Measurements from ENCODE around the gene TRAF3IP3.
"Not testable (repeated sequence)": the region's sequence is repeated elsewhere in the genome, so short reads cannot be mapped to it uniquely, and the experiment has no call there.

The TRAF3IP3 gene

DNA sequence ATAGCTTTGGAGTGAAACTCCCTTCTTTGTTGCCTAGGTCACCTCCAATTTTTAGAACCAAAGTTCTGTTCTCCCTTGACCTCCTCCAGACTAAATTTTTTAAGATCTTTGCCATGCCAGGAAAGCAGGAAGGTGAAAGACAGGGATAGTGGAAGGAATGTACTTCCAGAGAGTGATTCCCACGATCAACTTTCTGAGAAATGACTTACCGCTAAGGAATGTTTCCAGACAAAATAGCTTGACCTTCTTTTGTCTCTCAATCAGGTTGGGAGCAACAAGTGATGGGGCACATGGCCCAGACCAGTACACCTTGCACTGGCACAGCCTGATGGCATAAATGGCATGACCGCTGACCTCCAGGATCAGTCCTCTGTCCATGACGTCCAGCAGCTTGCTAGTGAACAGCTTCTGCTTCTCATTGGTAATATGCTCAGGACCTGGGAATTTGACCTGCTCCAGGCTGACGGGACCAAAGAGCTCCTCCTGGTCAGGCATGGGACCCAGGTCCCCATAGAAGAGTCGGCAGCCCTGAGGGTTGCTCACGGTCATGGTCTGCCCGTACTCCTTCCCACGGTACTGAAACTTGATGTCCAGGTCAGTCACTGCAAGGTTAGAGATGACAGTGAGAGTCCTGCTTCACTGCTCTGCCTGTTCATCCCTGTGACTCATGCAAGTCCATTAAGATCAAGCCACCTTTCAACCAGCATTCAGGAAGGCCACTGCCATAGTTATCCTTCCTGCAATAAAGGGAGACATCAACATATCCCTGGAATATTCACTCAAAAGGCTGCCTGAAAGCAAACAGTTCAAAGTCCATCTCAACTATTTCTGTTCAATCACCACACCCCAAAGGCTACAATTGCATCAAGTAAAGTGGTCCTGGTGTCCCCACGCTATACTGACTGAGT is 34.7 kb downstream of the TRAF3IP3 start:
- ChIA-PET CTCF (interaction anchor here (1.1 to 1.7 kb wide), 2 partner anchors 32 to 35 kb away, joined by 3 to 4 read pairs; no protein-coding TSS in a partner anchor), POLR2A (no interaction called here)
- TF ChIP-seq, protein P1, sequence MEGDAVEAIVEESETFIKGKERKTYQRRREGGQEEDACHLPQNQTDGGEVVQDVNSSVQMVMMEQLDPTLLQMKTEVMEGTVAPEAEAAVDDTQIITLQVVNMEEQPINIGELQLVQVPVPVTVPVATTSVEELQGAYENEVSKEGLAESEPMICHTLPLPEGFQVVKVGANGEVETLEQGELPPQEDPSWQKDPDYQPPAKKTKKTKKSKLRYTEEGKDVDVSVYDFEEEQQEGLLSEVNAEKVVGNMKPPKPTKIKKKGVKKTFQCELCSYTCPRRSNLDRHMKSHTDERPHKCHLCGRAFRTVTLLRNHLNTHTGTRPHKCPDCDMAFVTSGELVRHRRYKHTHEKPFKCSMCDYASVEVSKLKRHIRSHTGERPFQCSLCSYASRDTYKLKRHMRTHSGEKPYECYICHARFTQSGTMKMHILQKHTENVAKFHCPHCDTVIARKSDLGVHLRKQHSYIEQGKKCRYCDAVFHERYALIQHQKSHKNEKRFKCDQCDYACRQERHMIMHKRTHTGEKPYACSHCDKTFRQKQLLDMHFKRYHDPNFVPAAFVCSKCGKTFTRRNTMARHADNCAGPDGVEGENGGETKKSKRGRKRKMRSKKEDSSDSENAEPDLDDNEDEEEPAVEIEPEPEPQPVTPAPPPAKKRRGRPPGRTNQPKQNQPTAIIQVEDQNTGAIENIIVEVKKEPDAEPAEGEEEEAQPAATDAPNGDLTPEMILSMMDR (IDR thresholded peaks at IDR 0.05; ENCODE audit: insufficient read depth, low read length, missing control alignments), result no peak
- no peak overlapping the region for H3K4me3 ChIP-seq (ENCODE audit: low read depth, low read length)
- no peak for DNase-seq (ENCODE audit: low read depth, low spot score)

DNA sequence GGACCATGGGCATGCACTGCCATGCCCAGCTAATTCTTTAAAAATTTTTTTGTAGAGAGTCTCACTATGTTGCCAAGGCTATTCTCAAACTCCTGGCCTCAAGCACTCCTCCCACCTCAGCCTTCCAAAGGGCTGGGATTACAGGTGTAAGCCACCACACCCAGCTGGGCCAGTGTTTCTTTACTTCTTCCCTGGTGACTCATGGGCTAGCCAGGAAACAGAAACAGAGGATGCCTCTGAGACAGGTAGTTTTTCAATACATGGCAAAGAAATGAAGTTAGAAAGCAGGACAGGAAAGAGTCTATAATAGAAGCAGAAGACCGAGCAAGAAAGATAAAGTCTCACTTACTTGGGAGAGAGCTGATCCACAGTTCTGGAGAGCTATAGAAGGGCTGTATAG is 36.1 kb downstream of the TRAF3IP3 start:
- POLR2A ChIA-PET, result no interaction called here
- TF ChIP-seq, protein P1 (IDR thresholded peaks at IDR 0.05; ENCODE audit: insufficient read depth, low read length, missing control alignments), result no peak
- CTCF ChIA-PET, result interaction anchor here (0.9 to 1.7 kb wide), 2 partner anchors 10 to 33 kb away, joined by 3 to 4 read pairs; no protein-coding TSS in a partner anchor
- no peak for DNase-seq (ENCODE audit: low read depth, low spot score)
- no peak overlapping the region for H3K4me3 ChIP-seq (ENCODE audit: low read depth, low read length)

DNA sequence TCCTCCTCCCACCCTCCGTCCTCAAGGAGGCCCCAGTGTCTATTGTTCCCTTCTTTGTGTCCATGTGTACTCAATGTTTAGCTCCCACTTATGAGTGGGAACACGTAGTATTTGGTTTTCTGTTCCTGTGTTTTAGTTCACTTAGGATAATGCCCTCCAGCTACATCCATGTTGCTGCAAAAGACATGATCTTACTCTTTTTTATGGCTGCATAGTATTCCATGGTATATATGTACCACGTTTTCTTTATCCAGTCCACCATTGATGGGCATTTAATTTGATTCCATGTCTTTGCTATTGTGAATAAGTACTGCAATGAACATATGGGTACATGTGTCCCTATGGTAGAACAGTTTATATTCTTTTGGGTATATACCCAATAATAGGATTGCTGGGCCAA is 37.9 kb downstream of the TRAF3IP3 start:
- CTCF ChIA-PET; H3K4me3 ChIP-seq (ENCODE audit: low read depth, low read length); DNase-seq (ENCODE audit: low read depth, low spot score); POLR2A ChIA-PET: not testable (repeated sequence)

DNA sequence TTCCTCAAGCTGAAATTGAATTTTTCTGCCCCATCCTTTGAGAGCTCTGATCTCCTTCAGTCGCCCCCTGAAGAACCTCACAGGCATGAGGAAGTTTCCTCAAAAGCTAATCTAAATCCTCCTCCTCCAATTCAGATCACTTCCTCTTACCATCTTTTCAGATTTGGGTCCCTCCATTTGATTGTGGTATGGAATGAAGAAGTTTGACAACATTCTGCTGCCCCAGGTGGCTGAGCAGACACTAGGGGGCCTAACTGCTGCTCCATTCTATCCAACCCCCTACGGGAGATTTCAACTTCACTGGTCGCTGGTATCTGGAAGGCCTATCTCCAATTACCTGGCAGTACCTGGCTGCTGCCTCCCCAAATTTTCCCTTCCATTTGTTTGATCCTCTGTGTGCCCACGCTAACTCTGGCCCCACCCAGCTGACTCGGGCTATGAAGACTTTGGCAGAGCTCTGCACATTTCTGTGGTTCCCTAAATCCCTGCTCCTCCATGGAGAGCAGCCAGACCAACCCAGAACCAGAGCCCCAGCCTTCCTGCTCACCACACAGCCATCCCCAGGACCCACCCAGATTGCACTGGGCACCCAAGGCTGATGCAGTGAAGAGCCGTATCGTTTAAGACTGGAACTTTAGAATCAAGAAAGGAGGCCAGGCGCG is 42.3 kb downstream of the TRAF3IP3 start:
- CTCF ChIA-PET, result interaction anchor here (0.8 to 1.4 kb wide), 5 partner anchors 11 to 25 kb away, joined by 3 to 4 read pairs (median 3); partner anchors contain the start of gene C1orf74
- TF ChIP-seq, protein P1 (IDR thresholded peaks at IDR 0.05; ENCODE audit: insufficient read depth, low read length, missing control alignments), result no peak
- no peak for DNase-seq (ENCODE audit: low read depth, low spot score)
- H3K4me3 ChIP-seq (ENCODE audit: low read depth, low read length), result no peak overlapping the region
- POLR2A ChIA-PET, result no interaction called here

DNA sequence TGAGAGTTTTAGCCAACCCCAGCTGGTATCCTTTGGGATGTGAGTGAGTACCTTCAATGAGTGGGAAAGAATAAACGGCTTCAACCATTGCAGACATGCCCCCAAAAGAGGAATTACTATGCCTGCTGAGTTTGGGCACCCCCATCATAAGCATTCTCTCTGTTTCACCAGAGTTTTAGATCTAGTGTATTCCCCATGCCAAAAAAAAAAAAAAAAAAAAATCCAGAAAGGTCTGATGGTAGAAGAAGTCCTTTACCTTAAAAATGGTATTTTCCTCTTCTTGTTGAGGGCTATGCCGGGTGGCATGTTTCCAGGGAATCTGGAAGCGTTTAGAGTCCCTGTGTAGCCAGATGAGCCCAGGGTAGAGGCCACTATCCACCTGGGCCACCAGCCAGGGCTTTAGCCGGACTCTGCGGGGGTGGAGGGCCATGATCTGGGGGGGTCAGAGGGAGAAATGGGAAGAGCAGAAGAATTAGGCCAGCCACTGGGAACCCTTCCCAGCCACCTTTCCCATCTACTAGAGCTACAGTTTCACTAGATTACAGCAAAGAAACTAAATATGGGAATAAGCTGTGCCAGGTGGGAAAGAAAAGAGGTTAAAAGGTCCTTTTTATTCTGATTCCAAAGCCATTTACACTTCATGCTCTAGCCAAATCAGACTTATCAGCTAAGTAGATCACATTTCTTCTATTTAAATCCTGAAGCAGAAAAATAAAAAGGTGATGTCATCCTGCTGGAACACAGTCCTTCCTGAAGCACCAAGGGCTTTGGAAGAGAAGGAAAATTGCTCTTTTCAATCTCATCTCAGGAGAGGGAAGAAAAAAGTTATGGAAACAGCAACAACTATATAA is 45.4 kb downstream of the TRAF3IP3 start:
- CTCF ChIA-PET, result interaction anchor here (1.2 to 4.0 kb wide), 3 partner anchors 11 to 53 kb away, joined by 3 to 31 read pairs (median 5); no protein-coding TSS in a partner anchor
- DNase-seq (ENCODE audit: low read depth, low spot score), result no peak
- TF ChIP-seq, protein P1 (IDR thresholded peaks at IDR 0.05; ENCODE audit: insufficient read depth, low read length, missing control alignments), result no peak
- H3K4me3 ChIP-seq (ENCODE audit: low read depth, low read length), result no peak overlapping the region
- POLR2A ChIA-PET, result no interaction called here

DNA sequence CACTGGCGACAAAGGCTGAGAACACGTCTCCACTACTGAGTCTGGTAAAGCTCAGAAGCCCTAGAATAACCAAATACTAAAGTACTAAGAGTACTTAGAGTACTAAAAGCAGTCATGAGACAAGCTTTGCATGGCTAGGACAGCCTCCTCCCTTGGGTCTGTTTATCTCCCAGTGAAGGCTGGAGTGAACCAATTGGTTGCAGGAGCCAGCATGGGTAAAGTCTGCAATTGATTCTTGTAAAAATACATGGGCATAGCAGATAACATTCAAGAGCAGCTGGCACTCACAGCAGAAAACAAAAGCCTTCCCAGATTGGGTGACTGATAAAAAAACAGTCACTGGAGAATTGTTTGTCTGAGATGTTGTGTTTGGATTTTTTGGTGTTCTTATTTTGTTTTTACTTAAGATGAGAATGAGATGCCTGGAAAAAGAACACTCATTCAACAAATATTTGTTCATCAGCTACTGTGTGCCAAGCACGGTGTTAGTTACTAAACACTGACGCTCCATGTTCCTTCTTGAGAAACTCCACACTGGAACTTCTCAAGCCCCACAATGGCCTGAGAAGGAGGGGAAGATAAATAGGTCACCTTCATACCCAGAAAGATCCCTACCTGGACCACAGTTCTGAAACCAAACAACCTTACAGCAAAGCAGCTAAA is 46.4 kb downstream of the TRAF3IP3 start:
- POLR2A ChIA-PET, result no interaction called here
- no peak overlapping the region for H3K4me3 ChIP-seq (ENCODE audit: low read depth, low read length)
- DNase-seq (ENCODE audit: low read depth, low spot score), result no peak
- CTCF ChIA-PET, result interaction anchor here (0.7 to 4.0 kb wide), 5 partner anchors 10 to 54 kb away, joined by 3 to 31 read pairs (median 4); no protein-coding TSS in a partner anchor
- TF ChIP-seq, protein P1 (IDR thresholded peaks at IDR 0.05; ENCODE audit: insufficient read depth, low read length, missing control alignments), result no peak
